NK-92 treated with Interleukin-12 subunit alpha and Interleukin-12 subunit beta, amount 100 ng/mL, for 24 hours (cell line): Measurements from ENCODE around the gene ADARB2.

Source experiments
- DNase-seq: peaks from one replicate; lab custom pipeline; 2025; lab: John Stamatoyannopoulos, UW

The ADARB2 gene

DNA sequence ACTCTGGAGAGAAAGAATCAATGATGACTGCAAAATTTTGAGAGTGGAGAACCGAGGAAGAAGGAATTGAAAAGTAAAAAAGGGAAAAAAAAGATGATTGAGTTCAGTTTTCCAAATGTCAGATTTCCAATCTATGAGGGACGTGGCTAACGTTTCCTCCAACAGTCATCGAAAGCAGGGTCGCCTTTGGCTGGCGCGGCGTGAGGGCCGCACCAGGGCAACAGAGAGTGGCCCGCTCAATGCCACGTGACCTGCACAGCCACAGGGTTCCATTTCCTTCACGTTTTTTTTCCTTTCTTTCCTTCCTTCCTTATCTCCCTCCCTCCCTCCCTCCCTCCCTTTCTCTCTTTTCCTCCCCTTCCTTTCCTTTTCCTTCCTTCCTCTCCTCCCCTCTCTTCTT lies 579.3 kb downstream of the ADARB2 start:
- DNase-seq, result no peak

- DNase-seq, result no peak
These were observed 579.8 kb downstream of the ADARB2 start for GRCh38 chr10:1157615-1157933.

DNA sequence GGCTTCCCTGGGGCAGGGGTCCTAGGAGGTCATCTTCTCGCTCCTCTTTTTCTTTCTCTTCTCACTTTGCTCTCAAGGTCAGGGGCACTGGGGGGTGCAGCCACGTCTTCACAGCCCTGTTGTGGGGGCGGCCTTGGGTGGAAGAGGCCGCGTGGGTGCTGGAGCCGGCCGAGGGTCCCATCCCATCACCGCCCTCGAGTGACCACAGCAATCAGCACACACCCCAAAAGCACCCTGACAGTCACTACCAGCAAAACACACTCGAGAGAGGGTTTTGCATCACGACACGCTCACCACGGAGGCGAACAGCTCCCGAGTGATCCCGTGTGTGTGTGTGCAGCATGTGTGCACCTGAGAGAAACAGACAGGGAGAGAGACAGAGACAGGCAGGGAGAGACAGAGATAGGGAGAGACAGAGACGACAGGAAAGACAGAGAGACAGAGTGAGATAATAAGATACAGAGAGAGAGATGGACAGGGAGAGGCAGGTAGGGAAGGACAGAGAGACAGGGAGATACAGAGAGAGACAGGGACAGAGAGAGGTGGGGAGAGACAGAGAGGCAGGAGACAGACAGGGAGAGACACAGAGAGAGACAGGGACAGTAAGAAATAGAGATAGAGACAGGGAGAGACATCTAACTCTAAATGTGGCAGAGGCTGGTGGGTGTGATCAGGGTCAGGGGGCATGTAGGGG lies 580.3 kb downstream of the ADARB2 start:
- DNase-seq, result no peak

- DNase-seq, result no peak
These were observed 580.8 kb downstream of the ADARB2 start for GRCh38 chr10:1156616-1156886.

DNA sequence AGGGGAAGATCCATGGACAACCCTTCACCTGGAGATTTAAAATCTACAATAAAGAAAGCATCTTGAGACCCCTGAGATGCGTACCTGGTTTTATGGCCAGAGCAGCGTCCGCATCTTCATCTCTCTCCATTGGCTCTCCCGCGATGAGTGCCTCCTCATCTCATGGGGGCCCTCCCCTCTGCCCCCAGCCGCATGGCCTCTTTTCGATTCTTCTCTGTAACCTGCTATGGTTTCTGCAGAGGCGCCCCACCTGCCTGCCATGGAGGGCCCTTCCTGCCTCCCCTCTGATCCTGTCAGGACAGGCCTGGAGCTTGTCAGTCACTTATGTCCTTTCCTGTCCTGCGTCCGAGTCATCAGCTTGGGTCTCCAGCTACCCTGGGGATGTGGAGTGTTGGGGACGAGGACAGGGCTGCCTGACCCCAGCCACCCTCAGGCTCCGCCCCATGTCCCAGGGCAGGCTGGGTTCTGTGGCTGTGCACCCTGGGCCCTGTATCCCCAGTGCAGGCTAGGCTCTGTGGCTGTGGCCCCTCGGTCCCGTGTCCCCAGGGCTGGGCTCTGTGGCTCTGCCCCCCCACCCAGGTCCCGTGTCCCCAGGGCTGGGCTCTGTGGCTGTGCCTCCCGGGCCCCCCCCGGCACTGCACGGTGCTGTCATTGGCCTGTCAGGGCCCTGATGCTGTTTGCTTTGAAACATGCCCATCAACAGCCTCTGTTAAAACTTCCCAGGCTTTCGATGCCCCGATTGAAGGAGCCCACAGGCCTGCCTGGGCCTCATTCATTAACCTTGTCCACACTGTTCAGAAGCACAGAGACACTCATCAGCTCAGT lies 581.3 kb downstream of the ADARB2 start:
- no peak for DNase-seq

DNA sequence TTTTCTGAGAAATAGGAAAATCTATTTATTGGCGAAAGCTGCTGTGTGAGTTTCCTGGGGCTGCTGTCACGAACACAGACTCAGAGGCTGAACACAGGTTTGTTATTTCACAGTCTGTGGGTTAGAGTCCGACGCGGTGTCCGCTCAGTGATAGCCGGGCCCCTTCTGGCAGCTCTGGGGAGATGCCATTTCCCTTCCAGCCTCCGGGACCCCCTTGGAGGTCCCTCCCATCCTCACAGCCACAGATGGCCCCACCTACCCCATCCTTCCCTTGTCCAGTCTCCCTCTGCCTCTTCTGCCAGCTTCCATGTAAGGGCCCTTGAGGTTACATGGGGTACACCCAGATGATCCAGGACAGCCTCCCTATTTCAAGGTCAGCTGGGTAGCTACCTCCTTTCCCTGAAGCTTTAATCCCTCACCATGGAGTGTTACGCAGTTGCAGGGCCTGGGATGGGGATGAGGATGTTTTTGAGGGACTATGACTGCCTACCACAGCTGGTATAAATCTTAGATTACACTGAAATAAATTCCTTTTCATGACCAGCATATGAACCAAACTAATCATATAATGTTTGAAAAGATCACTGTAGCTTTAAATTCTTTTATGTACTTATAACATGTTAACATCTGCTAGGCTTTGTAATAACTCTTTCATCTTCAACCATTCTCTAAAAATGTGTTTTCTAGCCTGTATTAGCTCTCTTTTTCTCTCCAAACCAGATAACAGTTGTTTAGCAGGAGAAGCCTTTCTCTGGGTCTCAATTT lies 582.6 kb downstream of the ADARB2 start:
- DNase-seq, result no peak

GRCh38 chr10:1153805-1154351 lies 583.4 kb downstream of the ADARB2 start:
- no peak for DNase-seq

- no peak for DNase-seq
These were observed 584.0 kb downstream of the ADARB2 start for GRCh38 chr10:1153251-1153763.

DNA sequence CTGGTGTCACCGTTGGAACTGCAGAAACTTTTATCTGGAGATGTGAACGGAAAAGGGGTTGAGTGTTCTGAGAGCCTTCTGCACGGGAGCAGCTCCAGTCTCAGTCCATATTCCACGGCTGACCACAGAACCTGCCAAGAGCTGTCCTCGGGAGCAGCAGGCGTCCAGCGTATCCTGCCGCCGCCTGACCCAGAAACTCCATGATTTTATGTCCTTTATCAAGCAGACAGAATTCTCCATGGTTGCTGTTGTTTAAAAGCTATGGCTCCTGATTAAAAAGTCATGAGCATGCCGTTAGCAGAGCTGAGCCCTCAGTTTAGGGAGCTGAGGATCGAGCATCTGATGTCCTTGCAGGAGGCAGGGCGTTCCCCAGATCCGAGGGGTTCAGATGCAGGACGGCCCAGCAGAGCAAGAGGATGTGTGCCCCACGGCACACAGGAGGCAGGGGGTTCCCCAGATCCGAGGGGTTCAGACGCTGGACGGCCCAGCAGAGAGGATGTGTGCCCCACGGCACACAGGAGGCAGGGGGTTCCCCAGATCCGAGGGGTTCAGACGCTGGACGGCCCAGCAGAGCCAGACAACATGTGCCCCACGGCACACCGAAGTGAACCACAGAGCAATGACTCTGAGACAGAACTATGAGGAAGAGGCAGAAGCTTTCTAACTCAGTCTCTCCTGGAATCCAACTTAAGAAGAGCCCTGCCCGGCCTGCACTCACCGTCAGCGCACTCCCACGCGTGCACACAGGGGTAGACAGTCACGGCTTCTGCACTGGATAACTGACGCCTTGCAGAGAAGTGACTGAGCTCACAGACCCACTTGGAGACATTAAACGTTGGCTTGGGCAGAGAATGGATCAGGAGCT lies 584.7 kb downstream of the ADARB2 start:
- DNase-seq, result no peak

DNA sequence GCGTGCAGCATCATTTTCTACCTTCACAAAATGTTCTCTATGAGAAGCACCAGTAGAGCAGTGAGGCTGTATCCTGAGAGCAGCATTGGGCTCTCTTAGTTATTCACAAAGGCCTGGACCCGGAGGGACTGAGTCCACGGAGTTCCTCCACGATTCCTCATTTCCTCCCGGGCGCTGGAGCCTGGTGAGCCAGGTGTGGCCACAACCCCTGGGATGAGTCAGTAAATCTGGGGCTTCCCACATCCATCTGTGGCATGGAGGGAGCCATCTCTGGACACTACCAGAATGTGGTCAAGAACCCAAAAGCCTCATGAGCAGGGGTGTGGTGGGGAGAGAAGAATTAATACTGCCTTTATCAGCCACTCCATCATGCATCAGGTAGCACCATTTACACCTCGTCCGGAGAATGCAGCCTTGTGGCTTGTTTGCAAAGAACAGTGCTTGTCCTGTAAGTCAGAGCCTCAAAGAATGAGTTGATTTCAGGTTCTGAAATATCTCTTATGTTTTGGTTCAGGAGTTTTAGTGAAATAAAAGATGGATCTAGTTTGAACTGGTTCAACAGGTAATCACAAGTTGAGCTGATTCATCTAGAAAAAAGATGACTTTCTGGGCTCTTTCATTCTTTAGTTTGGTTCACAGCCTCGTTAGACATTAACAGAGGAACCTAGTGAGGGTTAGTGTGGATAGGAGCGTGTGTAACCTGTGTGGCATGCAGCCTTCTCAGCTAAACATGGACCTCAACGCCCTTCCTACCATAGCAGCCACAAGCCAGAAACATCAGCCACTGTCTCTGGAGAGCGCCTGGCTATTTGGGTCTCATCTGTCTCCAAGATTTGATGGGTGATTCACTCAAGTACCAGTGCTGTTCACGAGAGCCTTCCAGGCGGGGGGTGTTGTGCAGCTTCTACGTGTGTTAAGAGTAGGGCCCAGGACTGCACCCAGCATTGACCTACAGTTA lies 586.0 kb downstream of the ADARB2 start:
- no peak for DNase-seq

DNA sequence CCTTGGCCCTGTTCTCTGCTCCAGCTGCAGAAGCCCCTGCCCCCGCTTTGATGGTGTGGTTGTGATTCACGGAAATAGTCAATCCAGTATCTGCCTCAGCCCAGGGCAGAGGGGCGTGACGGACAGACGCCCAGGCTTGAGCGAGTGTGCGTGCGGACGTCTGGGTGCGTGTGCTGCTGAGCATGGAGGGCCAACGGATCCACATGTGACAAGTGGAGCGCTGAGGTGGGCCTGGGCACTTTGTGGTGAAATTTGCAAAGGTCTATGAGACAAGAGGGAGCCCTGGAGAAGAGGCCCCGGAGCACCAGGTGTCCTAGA lies 586.7 kb downstream of the ADARB2 start:
- no peak for DNase-seq

- DNase-seq, result no peak
These were observed 587.3 kb downstream of the ADARB2 start for GRCh38 chr10:1149793-1150637.

- DNase-seq, result no peak
These were observed 588.3 kb downstream of the ADARB2 start for GRCh38 chr10:1148855-1149605.

GRCh38 chr10:1147810-1148209 lies 589.5 kb downstream of the ADARB2 start:
- DNase-seq, result no peak

GRCh38 chr10:1142596-1142995 lies 594.7 kb downstream of the ADARB2 start:
- no peak for DNase-seq

DNA sequence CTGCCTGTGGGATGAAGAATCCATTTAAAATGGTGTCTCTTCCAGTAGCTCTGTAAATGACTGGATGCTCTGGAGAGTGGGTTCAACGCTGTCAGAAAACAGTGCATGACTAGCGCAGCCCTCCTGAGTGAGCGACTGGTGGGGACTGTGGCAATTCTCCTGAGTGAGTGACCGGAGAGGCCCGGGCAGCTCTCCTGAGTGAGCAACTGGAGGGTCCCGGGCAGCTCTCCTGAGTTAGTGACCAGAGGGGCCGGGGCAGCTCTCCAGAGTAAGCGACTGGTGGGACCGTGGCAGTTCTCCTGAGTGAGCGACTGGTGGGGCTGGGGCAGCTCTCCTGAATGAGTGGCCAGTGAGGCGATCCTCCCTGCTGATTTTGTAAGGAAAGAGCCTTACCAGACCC lies 595.6 kb downstream of the ADARB2 start:
- DNase-seq, result no peak

DNA sequence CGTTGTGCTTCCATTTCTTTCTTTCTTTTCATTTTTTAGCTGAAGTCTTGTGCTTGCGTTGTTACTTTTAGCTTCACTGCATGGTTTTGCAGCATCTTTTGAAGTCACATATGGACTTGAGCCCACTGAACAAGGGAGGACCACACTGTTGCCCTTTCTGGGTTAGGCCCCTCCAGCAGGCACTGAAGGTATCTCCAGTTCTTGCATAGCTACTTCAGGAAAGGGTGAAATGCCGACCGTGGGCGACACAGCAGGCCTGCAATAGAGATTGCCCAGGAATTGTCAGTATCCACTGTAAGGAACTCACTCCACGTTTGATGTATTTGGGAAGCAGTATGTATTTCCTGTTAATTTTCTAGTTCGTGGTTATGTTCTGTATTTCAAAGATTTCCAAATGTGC lies 596.1 kb downstream of the ADARB2 start:
- DNase-seq, result no peak

DNA sequence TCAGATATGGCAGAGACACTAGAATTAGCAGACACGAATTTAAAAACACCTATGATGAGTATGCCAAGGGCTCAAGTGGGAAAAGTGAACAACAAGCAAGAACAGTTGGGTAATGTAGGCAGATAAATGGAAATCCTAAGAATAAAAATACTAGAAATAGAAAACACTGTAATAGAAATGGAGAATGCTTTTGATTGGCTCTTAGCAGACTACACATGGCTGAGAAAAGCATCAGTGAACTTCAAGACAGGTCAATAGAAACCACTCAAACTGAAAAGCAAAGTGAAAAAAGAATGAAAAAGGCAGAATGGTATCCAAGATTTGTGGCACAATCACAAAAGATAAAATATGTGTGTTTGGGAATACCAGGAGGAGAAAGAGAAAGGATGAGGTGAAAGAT lies 598.8 kb downstream of the ADARB2 start:
- DNase-seq, result no peak
